PFSK-1 (cell line): Measurements from ENCODE around the gene VEZF1.

Experiments
- FOXP2 ChIP-seq: optimal IDR thresholded peaks from 2 replicates; pipeline ENCODE3; 2011; ENCODE audit warnings: borderline replicate concordance, control low read depth, inconsistent platforms; ENCODE audit not compliant: insufficient read depth; ENCODE audit errors: extremely low read length, extremely low read depth
- POLR2AphosphoS5 ChIP-seq: IDR thresholded peaks from 2 replicates; pipeline ENCODE4 v1.6.1; 2012; ENCODE audit warnings: low read depth, mild to moderate bottlenecking, control low read depth, low read length, moderate library complexity
- TAF1 ChIP-seq: IDR thresholded peaks from 2 replicates; pipeline ENCODE4 v1.6.1; 2012; ENCODE audit warnings: low read length, control low read depth, borderline replicate concordance; ENCODE audit not compliant: insufficient read depth
- TF ChIP-seq, protein P1 (sequence below), 2 experiments: IDR thresholded peaks; 2 replicates each; pipeline versions ENCODE4 v1.6.1 to v1.8.0; 2011 to 2012; ENCODE audit warnings: low read depth in 2 of 2, low read length in 2 of 2, control low read depth in 1 of 2, inconsistent platforms in 1 of 2, mild to moderate bottlenecking in 1 of 2, moderate library complexity in 1 of 2; ENCODE audit not compliant: insufficient read depth in 1 of 2

- no peak for TF ChIP-seq POLR2AphosphoS5
- TF ChIP-seq FOXP2, result peak; percentile 43
- TF ChIP-seq TAF1, result no peak
- TF ChIP-seq, protein P1, sequence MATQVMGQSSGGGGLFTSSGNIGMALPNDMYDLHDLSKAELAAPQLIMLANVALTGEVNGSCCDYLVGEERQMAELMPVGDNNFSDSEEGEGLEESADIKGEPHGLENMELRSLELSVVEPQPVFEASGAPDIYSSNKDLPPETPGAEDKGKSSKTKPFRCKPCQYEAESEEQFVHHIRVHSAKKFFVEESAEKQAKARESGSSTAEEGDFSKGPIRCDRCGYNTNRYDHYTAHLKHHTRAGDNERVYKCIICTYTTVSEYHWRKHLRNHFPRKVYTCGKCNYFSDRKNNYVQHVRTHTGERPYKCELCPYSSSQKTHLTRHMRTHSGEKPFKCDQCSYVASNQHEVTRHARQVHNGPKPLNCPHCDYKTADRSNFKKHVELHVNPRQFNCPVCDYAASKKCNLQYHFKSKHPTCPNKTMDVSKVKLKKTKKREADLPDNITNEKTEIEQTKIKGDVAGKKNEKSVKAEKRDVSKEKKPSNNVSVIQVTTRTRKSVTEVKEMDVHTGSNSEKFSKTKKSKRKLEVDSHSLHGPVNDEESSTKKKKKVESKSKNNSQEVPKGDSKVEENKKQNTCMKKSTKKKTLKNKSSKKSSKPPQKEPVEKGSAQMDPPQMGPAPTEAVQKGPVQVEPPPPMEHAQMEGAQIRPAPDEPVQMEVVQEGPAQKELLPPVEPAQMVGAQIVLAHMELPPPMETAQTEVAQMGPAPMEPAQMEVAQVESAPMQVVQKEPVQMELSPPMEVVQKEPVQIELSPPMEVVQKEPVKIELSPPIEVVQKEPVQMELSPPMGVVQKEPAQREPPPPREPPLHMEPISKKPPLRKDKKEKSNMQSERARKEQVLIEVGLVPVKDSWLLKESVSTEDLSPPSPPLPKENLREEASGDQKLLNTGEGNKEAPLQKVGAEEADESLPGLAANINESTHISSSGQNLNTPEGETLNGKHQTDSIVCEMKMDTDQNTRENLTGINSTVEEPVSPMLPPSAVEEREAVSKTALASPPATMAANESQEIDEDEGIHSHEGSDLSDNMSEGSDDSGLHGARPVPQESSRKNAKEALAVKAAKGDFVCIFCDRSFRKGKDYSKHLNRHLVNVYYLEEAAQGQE (IDR thresholded peaks at IDR 0.05; ENCODE audit: insufficient read depth in 1 of 2, low read depth in 2 of 2, low read length in 2 of 2), result no peak
Measured at GRCh38 chr17:57955183-57955931, 32.7 kb downstream of the VEZF1 start, which contains the start of gene CUEDC1.
